ENCODE results near the gene C1orf174. TPM values are rescaled to one million over a fixed set of nuclear protein-coding genes. Genes with fewer than 3 reads are reported as not detected.
A peak's percentile ranks its signal among the peaks of the same experiment; 100 is the strongest.

C1orf174 gene
- total and polyA plus RNA-seq, 2 of the 4 experiments (the other 2 are of a cell fraction), result 26.7 to 45.7 TPM

- Histone ChIP-seq H3K4me2 (ENCODE audit: low read depth, low read length) (peak overlapping the region; percentile 85), H2BK15ac (ENCODE audit: low read depth, low read length) (no peak overlapping the region), H3K36me3 (ENCODE audit: control insufficient read depth, insufficient read depth, low read length) (0 out of 2 replicates have a peak, but pooled peaks cover 4% of the 10 kb centered on the region), H2BK20ac (ENCODE audit: low read depth, low read length) (no peak overlapping the region), H2AFZ (replicated peaks; ENCODE audit: low read length, poor library complexity) (peak overlapping the region; percentile 100), H3K9me1 (ENCODE audit: insufficient read depth, low read length) (peaks cover 7% of the 10 kb centered on the region; the same call in 1 of the 2 replicates), H4K8ac (ENCODE audit: low read depth in 2 of 2, low read length in 2 of 2) (peak overlapping the region; percentile 48 to 56; a peak in 2 of 4 replicates), H2AK5ac (ENCODE audit: low read depth, low read length) (peak overlapping the region; percentile 81; the same call in 1 of the 2 replicates), H3K18ac (ENCODE audit: low read depth, low read length) (no peak overlapping the region), H3K23ac (ENCODE audit: low read depth, low read length) (0 out of 2 replicates have a peak overlapping the region, but pooled peaks have one; percentile 4), H3K4ac (ENCODE audit: low read depth, low read length) (peak overlapping the region; percentile 15), H4K5ac (ENCODE audit: low read depth, low read length) (no peak overlapping the region; the same call in 1 of the 2 replicates), H4K20me1 (ENCODE audit: insufficient read depth, low read length) (peaks cover 20% of the 10 kb centered on the region), H3K79me1 (ENCODE audit: low read depth in 1 of 2, low read length in 2 of 2) (peaks cover 5 to 28% of the 10 kb centered on the region in 2 experiments; a peak in 3 of 4 replicates), H3K56ac (ENCODE audit: extremely low read depth, insufficient read depth, low read length) (no peak overlapping the region), H3K27me3 (ENCODE audit: control insufficient read depth, insufficient read depth, low read length) (no peaks in the 10 kb centered on the region), H3K27ac (ENCODE audit: insufficient read depth, low read length) (peak overlapping the region; percentile 61), H3K14ac (replicated peaks; ENCODE audit: low read depth, low read length) (peak overlapping the region; percentile 57; the same call in 1 of the 2 replicates), H2BK5ac (ENCODE audit: low read depth, low read length, poor library complexity, severe bottlenecking) (no peak overlapping the region), H2AK9ac (replicated peaks; ENCODE audit: low read depth, low read length, poor library complexity) (peak overlapping the region; percentile 95), H4K91ac (ENCODE audit: insufficient read depth, low read depth, low read length) (no peak overlapping the region), H3K9ac (ENCODE audit: low read depth, low read length) (peak overlapping the region; percentile 62), H2BK120ac (ENCODE audit: low read depth, low read length) (no peak overlapping the region), H3K4me3 (ENCODE audit: insufficient read depth, low read depth, low read length) (peak overlapping the region; percentile 60), H3K4me1 (ENCODE audit: control insufficient read depth, insufficient read depth, low read length) (peaks cover 14% of the 10 kb centered on the region), H3K9me3 (ENCODE audit: control insufficient read depth, insufficient read depth, low read length) (no peaks in the 10 kb centered on the region)
- in situ Hi-C loops (cut with MboI; ENCODE audit: low sequenced_read_pairs), result loop anchor here (25.0 kb wide), 1 partner anchor 2013 kb away; no protein-coding TSS in a partner anchor
- 0% methylated on average over 8 of the region's 26 CpGs; no CpG with 5 or more reads in 1 of the 2 experiments for WGBS, 2 experiments (ENCODE audit: extremely low coverage in 2 of 2, insufficient read length in 1 of 2)
- dilution Hi-C loops (cut with HindIII; ENCODE audit: low sequenced_read_pairs, unreplicated experiment), result no loop called here
- CTCF ChIA-PET, result no interaction called here
- BruUV-seq (replicated peaks), result no TSS peak
- TF ChIP-seq RCOR1 (IDR thresholded peaks at IDR 0.05; ENCODE audit: insufficient replicate concordance, low read length) (no peak), CEBPB (IDR thresholded peaks at IDR 0.05; ENCODE audit: low read depth, low read length) (no peak), CTCF (conservative IDR thresholded peaks at IDR 0.05; ENCODE audit: low read depth, low read length) (0 out of 2 replicates have a peak, but pooled peaks have one; percentile 4)
- DNase-seq, result no peak
- POLR2A ChIA-PET (ENCODE audit: unreplicated experiment), result no interaction called here
- intact Hi-C loops (cut with micrococcal nuclease), result loop anchor here (2.0 kb wide), 1 partner anchor 43 kb away; the partner anchor contains the start of genes CEP104 and DFFB
- no peak for ATAC-seq (ENCODE audit: low read depth)
Observed at GRCh38 chr1:3899754-3900149, 320 bp downstream of the C1orf174 start.

Data from IMR-90 (cell line).